ENCODE measurements around the gene HEPHL1.

The HEPHL1 gene

DNA sequence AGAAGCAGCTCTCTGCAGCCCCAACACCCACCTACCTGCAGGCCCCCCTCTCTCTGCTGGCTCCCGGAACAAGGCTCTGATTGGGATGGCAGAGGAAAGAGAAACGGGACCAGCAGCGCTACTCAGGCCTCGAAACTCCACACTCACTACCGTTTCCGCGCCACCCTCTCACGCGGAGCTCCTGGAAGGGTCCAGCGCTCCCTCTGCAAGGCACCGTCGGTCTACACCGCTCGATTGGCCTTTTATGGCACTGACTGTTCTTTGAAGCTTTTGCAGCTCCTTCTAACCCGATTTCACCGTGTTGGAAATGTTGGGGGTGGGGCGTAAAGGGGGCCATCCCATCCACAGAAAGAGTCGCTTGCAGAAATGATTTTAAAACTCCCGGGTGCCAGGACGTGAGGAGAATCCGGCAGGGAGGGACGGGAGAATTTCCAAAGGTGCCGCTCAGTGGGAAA is 107.2 kb downstream of the HEPHL1 start:
- H4K20me1 ChIP-seq (ENCODE audit: insufficient read depth, low read length): peaks cover 26% of the 10 kb centered on the region
- H3K9me3 ChIP-seq (ENCODE audit: insufficient read depth, low read length, severe bottlenecking): no peaks in the 10 kb centered on the region
- peaks cover 53% of the 10 kb centered on the region for H3K4me1 ChIP-seq (ENCODE audit: insufficient read depth, low read length)
- peak overlapping the region; percentile 78 to 86 for H3K4me3 ChIP-seq (ENCODE audit: low read depth in 1 of 2, low read length in 2 of 2)
- peaks cover 57% of the 10 kb centered on the region for H3K79me2 ChIP-seq (ENCODE audit: insufficient read depth, low read length)
- peak overlapping the region; percentile 91 for H2AFZ ChIP-seq (ENCODE audit: low read depth, low read length)
- no peaks in the 10 kb centered on the region for H3K27me3 ChIP-seq (ENCODE audit: insufficient read depth, low read length, poor library complexity)
- H3K27ac ChIP-seq (ENCODE audit: low read length): peak overlapping the region; percentile 83
- H3K36me3 ChIP-seq (ENCODE audit: insufficient read depth, low read length): no peaks in the 10 kb centered on the region; the same call in 1 of the 2 replicates
- peak overlapping the region; percentile 85 for H3K4me2 ChIP-seq (ENCODE audit: insufficient read depth, low read length)
- ATAC-seq (ENCODE audit: insufficient read depth, low read depth): peak; percentile 45
- H3K9ac ChIP-seq (ENCODE audit: low read depth, low read length): peak overlapping the region; percentile 83
- no peak for DNase-seq
- no peak for TF ChIP-seq EZH2 (IDR thresholded peaks at IDR 0.05; ENCODE audit: borderline replicate concordance, low read depth, low read length, severe bottlenecking)
- TF ChIP-seq, protein P1, sequence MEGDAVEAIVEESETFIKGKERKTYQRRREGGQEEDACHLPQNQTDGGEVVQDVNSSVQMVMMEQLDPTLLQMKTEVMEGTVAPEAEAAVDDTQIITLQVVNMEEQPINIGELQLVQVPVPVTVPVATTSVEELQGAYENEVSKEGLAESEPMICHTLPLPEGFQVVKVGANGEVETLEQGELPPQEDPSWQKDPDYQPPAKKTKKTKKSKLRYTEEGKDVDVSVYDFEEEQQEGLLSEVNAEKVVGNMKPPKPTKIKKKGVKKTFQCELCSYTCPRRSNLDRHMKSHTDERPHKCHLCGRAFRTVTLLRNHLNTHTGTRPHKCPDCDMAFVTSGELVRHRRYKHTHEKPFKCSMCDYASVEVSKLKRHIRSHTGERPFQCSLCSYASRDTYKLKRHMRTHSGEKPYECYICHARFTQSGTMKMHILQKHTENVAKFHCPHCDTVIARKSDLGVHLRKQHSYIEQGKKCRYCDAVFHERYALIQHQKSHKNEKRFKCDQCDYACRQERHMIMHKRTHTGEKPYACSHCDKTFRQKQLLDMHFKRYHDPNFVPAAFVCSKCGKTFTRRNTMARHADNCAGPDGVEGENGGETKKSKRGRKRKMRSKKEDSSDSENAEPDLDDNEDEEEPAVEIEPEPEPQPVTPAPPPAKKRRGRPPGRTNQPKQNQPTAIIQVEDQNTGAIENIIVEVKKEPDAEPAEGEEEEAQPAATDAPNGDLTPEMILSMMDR (IDR thresholded peaks at IDR 0.05; ENCODE audit: borderline replicate concordance, extremely low read depth, low read length, poor library complexity, severe bottlenecking): peak; percentile 2

DNA sequence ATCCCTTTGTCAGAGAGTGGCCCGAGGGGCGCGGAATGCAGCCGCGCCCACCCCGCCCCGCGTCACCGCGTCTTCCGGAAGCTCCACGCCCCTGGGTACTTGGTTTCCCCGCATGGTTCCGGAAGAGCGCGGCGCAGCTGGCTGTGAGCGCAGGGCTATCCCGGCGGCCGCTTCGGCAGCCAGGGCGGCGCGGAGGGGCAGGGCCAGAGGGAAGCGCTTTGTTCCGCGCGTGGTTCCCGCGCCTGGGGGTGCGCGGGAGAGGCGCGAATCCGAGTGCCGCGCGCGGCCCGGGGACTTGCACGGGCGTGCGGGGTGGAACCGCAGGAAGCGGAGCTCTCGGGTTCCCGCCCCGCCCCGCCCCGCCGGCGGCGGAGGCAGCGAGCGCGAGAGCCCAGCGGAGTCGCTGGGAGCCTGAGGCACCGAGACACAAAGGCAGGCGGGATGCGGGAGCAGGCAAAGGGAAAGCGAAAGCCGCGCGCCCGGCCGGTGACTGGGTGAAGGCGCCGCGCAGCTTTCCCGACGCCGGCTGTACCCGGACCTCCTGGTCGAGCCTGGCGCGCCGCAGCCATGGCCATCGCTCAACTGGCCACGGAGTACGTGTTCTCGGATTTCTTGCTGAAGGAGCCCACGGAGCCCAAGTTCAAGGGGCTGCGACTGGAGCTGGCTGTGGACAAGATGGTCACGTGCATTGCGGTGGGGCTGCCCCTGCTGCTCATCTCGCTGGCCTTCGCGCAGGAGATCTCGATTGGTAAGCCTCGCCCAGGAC is 107.8 kb downstream of the HEPHL1 start, which contains the start of gene PANX1:
Gene PANX1 (plus strand): TSS at position 96 of the 766 bp plus-strand sequence. CDS start 472 bp downstream, at position 568.
- ATAC-seq (ENCODE audit: insufficient read depth, low read depth): peak; percentile 85
- Histone ChIP-seq H3K4me3 (ENCODE audit: low read depth in 1 of 2, low read length in 2 of 2) (peak within 1 kb of the TSS; percentile 78 to 86), H2AFZ (ENCODE audit: low read depth, low read length) (peak within 1 kb of the TSS; percentile 91), H3K27ac (ENCODE audit: low read length) (peak within 1 kb of the TSS; percentile 83), H3K9me3 (ENCODE audit: insufficient read depth, low read length, severe bottlenecking) (no peaks in the 10 kb centered on the region), H3K36me3 (ENCODE audit: insufficient read depth, low read length) (no peaks in the 10 kb centered on the region; the same call in 1 of the 2 replicates), H3K79me2 (ENCODE audit: insufficient read depth, low read length) (peaks cover 63% of the 10 kb centered on the region), H3K4me2 (ENCODE audit: insufficient read depth, low read length) (peak within 1 kb of the TSS; percentile 85), H4K20me1 (ENCODE audit: insufficient read depth, low read length) (peaks cover 32% of the 10 kb centered on the region), H3K9ac (ENCODE audit: low read depth, low read length) (peak within 1 kb of the TSS; percentile 83), H3K4me1 (ENCODE audit: insufficient read depth, low read length) (peaks cover 58% of the 10 kb centered on the region), H3K27me3 (ENCODE audit: insufficient read depth, low read length, poor library complexity) (no peaks in the 10 kb centered on the region)
- TF ChIP-seq, protein P1 (IDR thresholded peaks at IDR 0.05; ENCODE audit: borderline replicate concordance, extremely low read depth, low read length, poor library complexity, severe bottlenecking): no peak
- TF ChIP-seq EZH2 (IDR thresholded peaks at IDR 0.05; ENCODE audit: borderline replicate concordance, low read depth, low read length, severe bottlenecking): no peak
- DNase-seq: peak; percentile 81

DNA sequence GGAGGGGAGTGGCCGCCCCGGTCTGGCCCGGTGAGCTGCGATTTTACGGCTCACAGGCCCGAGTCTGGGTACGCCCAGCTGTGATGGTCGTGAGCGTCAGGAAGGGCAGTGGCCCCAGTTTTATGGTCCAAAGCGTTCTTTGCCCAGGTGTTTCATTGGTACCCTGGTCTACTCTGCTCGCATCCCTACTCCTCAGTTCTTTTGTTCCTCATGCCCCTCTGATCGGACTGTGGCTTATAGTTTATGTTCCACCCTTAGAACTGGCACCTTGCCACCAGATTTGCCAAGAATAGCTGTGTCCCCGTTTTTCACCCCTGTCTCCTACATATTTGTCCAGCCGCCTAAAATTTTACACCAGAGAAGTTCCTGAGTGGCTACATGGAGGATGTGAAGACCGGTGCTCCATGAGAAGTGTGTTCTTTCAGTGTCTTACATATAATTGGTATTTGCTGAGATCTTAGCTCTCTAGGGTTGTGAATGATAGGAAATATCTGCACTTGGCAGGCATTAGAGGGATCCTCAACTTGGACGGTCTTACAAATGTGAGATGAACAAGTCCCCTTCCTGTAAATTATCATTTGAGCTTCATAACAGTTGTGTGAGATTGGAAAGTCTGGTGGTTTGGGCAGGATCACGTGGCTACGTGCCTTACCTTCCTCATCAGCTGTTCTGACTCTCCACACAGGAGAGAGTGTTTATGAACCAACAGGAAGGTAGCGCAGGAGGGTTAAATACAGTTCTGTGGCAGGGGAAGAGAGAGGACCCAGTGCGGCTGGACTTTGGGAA is 108.6 kb downstream of the HEPHL1 start:
- Histone ChIP-seq H4K20me1 (ENCODE audit: insufficient read depth, low read length) (peaks cover 40% of the 10 kb centered on the region), H3K9ac (ENCODE audit: low read depth, low read length) (peak overlapping the region; percentile 83), H3K4me1 (ENCODE audit: insufficient read depth, low read length) (peaks cover 62% of the 10 kb centered on the region), H3K4me3 (ENCODE audit: low read depth in 1 of 2, low read length in 2 of 2) (peak overlapping the region; percentile 78 to 86), H3K79me2 (ENCODE audit: insufficient read depth, low read length) (peaks cover 71% of the 10 kb centered on the region), H3K27ac (ENCODE audit: low read length) (peak overlapping the region; percentile 83), H3K4me2 (ENCODE audit: insufficient read depth, low read length) (peak overlapping the region; percentile 85), H3K36me3 (ENCODE audit: insufficient read depth, low read length) (no peaks in the 10 kb centered on the region; the same call in 1 of the 2 replicates), H2AFZ (ENCODE audit: low read depth, low read length) (peak overlapping the region; percentile 91), H3K9me3 (ENCODE audit: insufficient read depth, low read length, severe bottlenecking) (no peaks in the 10 kb centered on the region), H3K27me3 (ENCODE audit: insufficient read depth, low read length, poor library complexity) (no peaks in the 10 kb centered on the region)
- peak; percentile 16 for DNase-seq
- ATAC-seq (ENCODE audit: insufficient read depth, low read depth): no peak; the same call in 2 of the 3 replicates
- no peak for TF ChIP-seq EZH2 (IDR thresholded peaks at IDR 0.05; ENCODE audit: borderline replicate concordance, low read depth, low read length, severe bottlenecking)
- TF ChIP-seq, protein P1 (IDR thresholded peaks at IDR 0.05; ENCODE audit: borderline replicate concordance, extremely low read depth, low read length, poor library complexity, severe bottlenecking): no peak
